G401.6 (cell line): ENCODE data around the gene FAM136A.
A peak's percentile ranks its signal among the peaks of the same experiment; 100 is the strongest.
"Not testable (repeated sequence)": the region's sequence is repeated elsewhere in the genome, so short reads cannot be mapped to it uniquely, and the experiment has no call there.

Experiments used
- FAIRE-seq: peaks from 2 replicates; lab custom pipeline; 2012; peaks lifted over from hg19 to GRCh38; lab: Jason Lieb, UNC

The FAM136A gene

GRCh38 chr2:70297828-70298227 is 4.0 kb downstream of the FAM136A start:
- FAIRE-seq = not testable (repeated sequence)

- FAIRE-seq = no peak
These were observed 18.2 kb downstream of the FAM136A start for GRCh38 chr2:70283500-70284191.

- FAIRE-seq = no peak
These were observed 19.4 kb downstream of the FAM136A start for GRCh38 chr2:70282439-70282838.

- peak; percentile 6 for FAIRE-seq
These were observed 21.5 kb downstream of the FAM136A start for GRCh38 chr2:70280242-70280798.

- FAIRE-seq = no peak
These were observed 31.5 kb downstream of the FAM136A start for GRCh38 chr2:70270323-70270722.

- FAIRE-seq = not testable (repeated sequence)
These were observed 32.2 kb downstream of the FAM136A start for GRCh38 chr2:70269422-70270302.

GRCh38 chr2:70266925-70267324 is 34.9 kb downstream of the FAM136A start:
- FAIRE-seq = not testable (repeated sequence)

- no peak for FAIRE-seq
These were observed 40.4 kb downstream of the FAM136A start for GRCh38 chr2:70261501-70261900.

- no peak for FAIRE-seq
These were observed 43.4 kb downstream of the FAM136A start for GRCh38 chr2:70258532-70258875.

- no peak for FAIRE-seq
These were observed 46.1 kb downstream of the FAM136A start for GRCh38 chr2:70255637-70256314.

GRCh38 chr2:70250434-70250833 is 51.4 kb downstream of the FAM136A start:
- no peak for FAIRE-seq

GRCh38 chr2:70248181-70248847 is 53.6 kb downstream of the FAM136A start, which contains the start of gene TIA1:
TSS of gene TIA1 (minus strand) at chr2:70248628. CDS start at chr2:70248430, 198 bp downstream.
- FAIRE-seq = peak; percentile 97

GRCh38 chr2:70247364-70248180 is 54.3 kb downstream of the FAM136A start:
- FAIRE-seq = no peak
